Pancreas (tissue), 10 donors: Measurements from ENCODE around the gene GATAD2B. TPM values are rescaled to one million over a fixed set of nuclear protein-coding genes. Genes with fewer than 3 reads are reported as not detected.

Source experiments
- ATAC-seq, 4 donors: fragments of 200-7000 bp; cut with Tn5 transposase; one replicate each; pipeline versions ENCODE4 v1.8.0 to v1.9.1; 2020; ENCODE audit warnings: mild to moderate bottlenecking in 4 of 4, moderate library complexity in 4 of 4
- DNase-seq, 6 donors: peaks; one replicate each; pipeline ENCODE4 v3.0.0-alpha.2; 2020
- FAIRE-seq: peaks from 2 replicates; lab custom pipeline; 2012; peaks lifted over from hg19 to GRCh38; lab: Jason Lieb, UNC
- H3K27ac ChIP-seq, 4 donors: fragments of 200-600 bp; sonication (generic); 1 replicate in 3 of 4; 2 replicates in 1 of 4; pipeline versions ENCODE4 v1.5.0 to v1.8.0; 2020
- H3K27me3 ChIP-seq, 4 donors: fragments of 200-600 bp; one replicate each; pipeline ENCODE4 v1.8.0; 2021
- H3K36me3 ChIP-seq, 3 donors: fragments of 200-600 bp; sonication (generic) in 1 of 3; one replicate each; pipeline versions ENCODE4 v1.5.0 to v1.8.0; 2020 to 2021
- H3K4me1 ChIP-seq, 3 donors: fragments of 200-600 bp; one replicate each; pipeline ENCODE4 v1.8.0; 2021
- H3K4me3 ChIP-seq, 4 donors: fragments of 200-600 bp; sonication (generic) in 2 of 4; one replicate each; pipeline versions ENCODE4 v1.5.0 to v1.8.0; 2020 to 2021
- H3K9me3 ChIP-seq, 4 donors: fragments of 200-600 bp; one replicate each; pipeline ENCODE4 v1.8.0; 2021
- CTCF ChIP-seq, 4 donors: fragments of 200-600 bp; sonication (generic) in 3 of 4; IDR thresholded peaks; one replicate each; pipeline versions ENCODE4 v1.5.0 to v1.8.0; 2021; ENCODE audit warnings: antibody characterized with exemption in 4 of 4
- WGBS, 2 donors: extraction: QIAGEN DNeasy Blood & Tissue Kit; methylation state at CpG; one replicate each; pipeline ENCODE4 v1.1.7; 2013; 5-methylcytosine and 5-hydroxymethylcytosine counted together
- intact Hi-C, 3 donors: fragments of 100-400 bp; cut with DNase I; formaldehyde crosslinking; loops; one replicate each; pipeline versions ENCODE4 v1.11.1 to v1.14.2; 2022
- polyA plus RNA-seq, 2 donors: library from polyadenylated mRNA; stranded (reverse); fragments of 200-250 nt; gene quantifications; one replicate each; pipeline ENCODE4 v1.2.3, GENCODE V29; 2013
- total RNA-seq, 6 donors: library from RNA; stranded (reverse); fragmentation: NEBNext Ultra II Directional in 4 of 6; extraction: Animal tissue kit (Norgen Biotek cat#: 25700) in 4 of 6; gene quantifications; one replicate each; pipeline versions ENCODE4 v1.2.1 to v1.2.4, GENCODE V29; 2021 to 2023
- donor health status: healthy with polysubstance abuse.
- donor health status: DM: no; HTN: no; CAD: no; lungs with moderate emphysema.
- donor health status: DM: no; HTN: no; CAD: no.
- donor health status: control.
- donor health status: control.
- donor health status: Bipolar disorder and iron deficiency.
- donor health status: DM: yes; HTN: yes; CAD: no.
- donor health status: DM: no; HTN: no; CAD: no.
- donor health status: DM: no; HTN: no; CAD: no.
- donor health status: DM: yes; HTN: yes; CAD: no.

GATAD2B gene
- total and polyA plus RNA-seq, 8 donors: 4.8 to 27.1 (median 16.2) TPM

GRCh38 chr1:153831026-153831425 lies 91.7 kb downstream of the GATAD2B start:
- ATAC-seq (no peak), FAIRE-seq (no peak), DNase-seq (no peak)
- TF ChIP-seq CTCF (IDR thresholded peaks at IDR 0.05): no peak
- no peaks in the 10 kb centered on the region for H3K9me3 ChIP-seq
- H3K27ac ChIP-seq: no peak overlapping the region
- H3K36me3 ChIP-seq: peaks cover 0 to 10% (median 0%) of the 10 kb centered on the region in 3 donors
- intact Hi-C loops: no loop called here
- no peaks in the 10 kb centered on the region for H3K27me3 ChIP-seq
- WGBS, 2 donors: 90 to 98% methylated on average over 2 of the region's 2 CpGs
- H3K4me3 ChIP-seq: no peak overlapping the region
- no peaks in the 10 kb centered on the region for H3K4me1 ChIP-seq

- intact Hi-C loops: loop anchor here in 1 of 3 donors (10.0 kb wide), 1 partner anchor 117 kb away; the partner anchor contains the start of gene DENND4B
- ATAC-seq (no peak), DNase-seq (no peak), FAIRE-seq (no peak)
- Histone ChIP-seq H3K27ac (no peak overlapping the region), H3K4me3 (no peak overlapping the region), H3K27me3 (no peaks in the 10 kb centered on the region), H3K4me1 (no peaks in the 10 kb centered on the region), H3K9me3 (no peaks in the 10 kb centered on the region), H3K36me3 (peaks cover 0 to 16% (median 0%) of the 10 kb centered on the region in 3 donors)
- WGBS, 2 donors: 80 to 86% methylated on average over 6 of the region's 6 CpGs
- no peak for TF ChIP-seq CTCF (IDR thresholded peaks at IDR 0.05)
These were observed 95.4 kb downstream of the GATAD2B start for GRCh38 chr1:153827168-153827964.

GRCh38 chr1:153818876-153819275 lies 103.9 kb downstream of the GATAD2B start:
- intact Hi-C loops: loop anchor here in 1 of 3 donors (10.0 kb wide), 1 partner anchor 116 kb away; no protein-coding TSS in a partner anchor
- no peaks in the 10 kb centered on the region for H3K9me3 ChIP-seq
- no peak for DNase-seq
- FAIRE-seq: no peak
- H3K36me3 ChIP-seq: peaks cover 0 to 48% (median 24%) of the 10 kb centered on the region in 3 donors
- no peaks in the 10 kb centered on the region for H3K4me1 ChIP-seq
- no peak for ATAC-seq
- H3K27ac ChIP-seq: no peak overlapping the region
- TF ChIP-seq CTCF (IDR thresholded peaks at IDR 0.05): no peak
- WGBS, 2 donors: 83 to 85% methylated on average over 2 of the region's 2 CpGs
- no peaks in the 10 kb centered on the region for H3K27me3 ChIP-seq
- H3K4me3 ChIP-seq: no peak overlapping the region

- Histone ChIP-seq H3K36me3 (peaks cover 0 to 67% (median 29%) of the 10 kb centered on the region in 3 donors), H3K27ac (no peak overlapping the region), H3K27me3 (no peaks in the 10 kb centered on the region), H3K9me3 (no peaks in the 10 kb centered on the region), H3K4me3 (no peak overlapping the region), H3K4me1 (no peaks in the 10 kb centered on the region)
- no peak for TF ChIP-seq CTCF (IDR thresholded peaks at IDR 0.05)
- DNase-seq: no peak
- WGBS, 2 donors: 90 to 93% methylated on average over 13 of the region's 13 CpGs
- ATAC-seq: no peak
- intact Hi-C loops: loop anchor here in 1 of 3 donors (10.0 kb wide), 1 partner anchor 118 kb away; no protein-coding TSS in a partner anchor
- no peak for FAIRE-seq
These were observed 106.4 kb downstream of the GATAD2B start for GRCh38 chr1:153816283-153816889.
